Endodermal cell (in vitro differentiated cells): ENCODE measurements around the gene COL4A1. TPM values are rescaled to one million over a fixed set of nuclear protein-coding genes. Genes with fewer than 3 reads are reported as not detected.

ENCODE experiments used
- DNase-seq: peaks from one replicate; pipeline ENCODE4 v3.0.0-alpha.2; 2017
- H3K27ac ChIP-seq: 2 replicates; pipeline ENCODE4 v1.5.1; 2013; ENCODE audit warnings: mild to moderate bottlenecking, low read depth, low read length, moderate library complexity
- H3K27me3 ChIP-seq: 2 replicates; pipeline ENCODE4 v1.6.1; 2013; ENCODE audit warnings: mild to moderate bottlenecking, low read length, moderate library complexity; ENCODE audit not compliant: insufficient read depth, control insufficient read depth, poor library complexity, severe bottlenecking
- H3K36me3 ChIP-seq: 2 replicates; pipeline ENCODE4 v1.7.0; 2013; ENCODE audit warnings: mild to moderate bottlenecking, low read length, moderate library complexity; ENCODE audit not compliant: control insufficient read depth, insufficient read depth
- H3K4me1 ChIP-seq: one replicate; pipeline ENCODE4 v1.7.0; 2013; ENCODE audit warnings: low read length; ENCODE audit not compliant: control insufficient read depth, insufficient read depth
- H3K4me3 ChIP-seq: 2 replicates; pipeline ENCODE4 v1.5.1; 2013; ENCODE audit warnings: mild to moderate bottlenecking, low read length, moderate library complexity
- H3K9ac ChIP-seq: 2 replicates; pipeline ENCODE4 v1.6.1; 2013; ENCODE audit warnings: mild to moderate bottlenecking, low read length, moderate library complexity; ENCODE audit not compliant: poor library complexity, severe bottlenecking; ENCODE audit errors: extremely low read depth
- H3K9me3 ChIP-seq: 2 replicates; pipeline ENCODE4 v1.6.1; 2013; ENCODE audit warnings: mild to moderate bottlenecking, low read length, moderate library complexity; ENCODE audit not compliant: control insufficient read depth
- H3K27ac Mint-ChIP-seq: 2 replicates; pipeline ENCODE4 v1.8.0; 2020; ENCODE audit warnings: mixed read lengths
- H3K27me3 Mint-ChIP-seq: 2 replicates; pipeline ENCODE4 v1.8.0; 2021; ENCODE audit warnings: mild to moderate bottlenecking, mixed read lengths; ENCODE audit not compliant: insufficient read depth
- H3K36me3 Mint-ChIP-seq: 2 replicates; pipeline ENCODE4 v1.8.0; 2020; ENCODE audit warnings: low read depth, mixed read lengths
- H3K4me1 Mint-ChIP-seq: 2 replicates; pipeline ENCODE4 v1.8.0; 2020; ENCODE audit warnings: mixed read lengths
- H3K4me3 Mint-ChIP-seq: 2 replicates; pipeline ENCODE4 v1.8.0; 2020; ENCODE audit warnings: mild to moderate bottlenecking, moderate library complexity, mixed read lengths
- H3K9me3 Mint-ChIP-seq: 2 replicates; pipeline ENCODE4 v1.8.0; 2020; ENCODE audit warnings: mild to moderate bottlenecking, mixed read lengths
- WGBS, 2 experiments: methylation state at CpG; one replicate each; pipeline versions ENCODE4 v1.1.5 to v1.1.7; 2013; ENCODE audit warnings: missing lambda C conversion rate in 2 of 2, mixed read lengths in 1 of 2; ENCODE audit not compliant: insufficient coverage in 1 of 2, insufficient read length in 1 of 2; 5-methylcytosine and 5-hydroxymethylcytosine counted together
- total RNA-seq, 2 donors: library from RNA; stranded (reverse); fragmentation: NEBNext Ultra II Directional in 1 of 2; extraction: Animal tissue kit (Norgen Biotek cat#: 25700) in 1 of 2; gene quantifications; 2 replicates in 1 of 2; 3 replicates in 1 of 2; pipeline ENCODE4 v1.2.1, GENCODE V29; 2021
- TF ChIP-seq, protein P1 (sequence below): fragments of 200-600 bp; sonication (generic); conservative IDR thresholded peaks from 2 replicates; pipeline ENCODE4 v1.5.0; 2021; ENCODE audit warnings: antibody characterized with exemption, mild to moderate bottlenecking

The COL4A1 gene
- total RNA-seq, 2 donors from 2014 or later, result 702 to 764 TPM

DNA sequence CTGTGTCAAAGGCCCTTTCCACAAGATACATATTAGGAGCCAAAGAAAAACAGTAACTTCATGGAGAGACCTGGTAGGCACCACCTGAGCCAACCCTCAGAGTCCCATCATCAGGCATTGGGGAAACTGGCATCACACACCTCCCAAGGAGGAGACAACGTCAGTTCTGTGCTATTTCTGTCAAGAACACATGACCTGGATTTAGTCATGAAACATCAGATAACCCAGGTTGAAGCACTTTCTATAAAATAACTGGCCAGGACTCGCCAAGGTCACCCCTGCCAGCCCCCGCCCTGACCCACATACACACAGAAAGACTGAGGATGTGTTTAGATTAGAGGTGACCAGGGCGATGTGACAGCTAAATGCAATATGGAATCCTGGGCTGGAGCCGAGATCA lies 35.6 kb downstream of the COL4A1 start:
- H3K4me1 ChIP-seq, result peaks cover 7% of the 10 kb centered on the region
- peaks cover 35% of the 10 kb centered on the region for H3K4me1 Mint-ChIP-seq
- H3K9me3 Mint-ChIP-seq, result no peaks in the 10 kb centered on the region
- no peak overlapping the region for H3K4me3 ChIP-seq
- no peaks in the 10 kb centered on the region for H3K27me3 Mint-ChIP-seq
- no peak overlapping the region for H3K4me3 Mint-ChIP-seq
- peaks cover 36% of the 10 kb centered on the region for H3K36me3 Mint-ChIP-seq
- 83 to 98% methylated on average over 3 to 5 of the region's 5 CpGs for WGBS, 2 experiments
- no peaks in the 10 kb centered on the region for H3K27me3 ChIP-seq
- TF ChIP-seq, protein P1, sequence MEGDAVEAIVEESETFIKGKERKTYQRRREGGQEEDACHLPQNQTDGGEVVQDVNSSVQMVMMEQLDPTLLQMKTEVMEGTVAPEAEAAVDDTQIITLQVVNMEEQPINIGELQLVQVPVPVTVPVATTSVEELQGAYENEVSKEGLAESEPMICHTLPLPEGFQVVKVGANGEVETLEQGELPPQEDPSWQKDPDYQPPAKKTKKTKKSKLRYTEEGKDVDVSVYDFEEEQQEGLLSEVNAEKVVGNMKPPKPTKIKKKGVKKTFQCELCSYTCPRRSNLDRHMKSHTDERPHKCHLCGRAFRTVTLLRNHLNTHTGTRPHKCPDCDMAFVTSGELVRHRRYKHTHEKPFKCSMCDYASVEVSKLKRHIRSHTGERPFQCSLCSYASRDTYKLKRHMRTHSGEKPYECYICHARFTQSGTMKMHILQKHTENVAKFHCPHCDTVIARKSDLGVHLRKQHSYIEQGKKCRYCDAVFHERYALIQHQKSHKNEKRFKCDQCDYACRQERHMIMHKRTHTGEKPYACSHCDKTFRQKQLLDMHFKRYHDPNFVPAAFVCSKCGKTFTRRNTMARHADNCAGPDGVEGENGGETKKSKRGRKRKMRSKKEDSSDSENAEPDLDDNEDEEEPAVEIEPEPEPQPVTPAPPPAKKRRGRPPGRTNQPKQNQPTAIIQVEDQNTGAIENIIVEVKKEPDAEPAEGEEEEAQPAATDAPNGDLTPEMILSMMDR, result no peak
- no peaks in the 10 kb centered on the region for H3K9me3 ChIP-seq
- H3K9ac ChIP-seq, result no peak overlapping the region
- DNase-seq, result peak; percentile 26
- H3K27ac ChIP-seq, result no peak overlapping the region
- H3K36me3 ChIP-seq, result peaks cover 67% of the 10 kb centered on the region
- no peak overlapping the region for H3K27ac Mint-ChIP-seq

DNA sequence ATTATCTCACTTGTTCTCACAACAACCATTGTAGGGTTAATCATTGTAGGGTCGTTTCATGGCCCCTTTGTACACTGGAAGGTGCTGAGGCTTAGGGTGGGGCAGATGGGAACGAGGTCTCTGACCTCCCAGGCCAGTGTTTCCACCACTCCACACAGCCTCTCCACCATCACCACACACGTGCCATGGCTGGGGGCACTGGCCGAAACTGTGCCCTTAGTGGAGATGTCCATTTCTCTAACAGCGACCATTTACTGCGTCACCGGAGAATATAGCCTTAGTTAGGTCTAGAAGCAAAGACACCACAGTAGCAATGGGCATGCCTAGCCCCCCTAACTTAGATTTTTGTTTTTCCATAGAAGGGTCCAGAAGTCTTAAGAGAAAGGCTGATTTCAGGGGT lies 36.5 kb downstream of the COL4A1 start:
- Histone ChIP-seq H3K27me3 (no peaks in the 10 kb centered on the region), H3K9me3 (no peaks in the 10 kb centered on the region), H3K9ac (no peak overlapping the region), H3K4me3 (peak overlapping the region; percentile 24), H3K36me3 (peaks cover 64% of the 10 kb centered on the region), H3K27ac (no peak overlapping the region), H3K4me1 (peaks cover 7% of the 10 kb centered on the region)
- WGBS, 2 experiments, result 90 to 100% methylated on average over 3 to 6 of the region's 7 CpGs
- Mint-ChIP-seq H3K27me3 (no peaks in the 10 kb centered on the region), H3K36me3 (peaks cover 29% of the 10 kb centered on the region), H3K27ac (no peak overlapping the region), H3K9me3 (no peaks in the 10 kb centered on the region), H3K4me3 (no peak overlapping the region), H3K4me1 (peaks cover 41% of the 10 kb centered on the region)
- peak; percentile 30 for DNase-seq
- TF ChIP-seq, protein P1, result no peak

DNA sequence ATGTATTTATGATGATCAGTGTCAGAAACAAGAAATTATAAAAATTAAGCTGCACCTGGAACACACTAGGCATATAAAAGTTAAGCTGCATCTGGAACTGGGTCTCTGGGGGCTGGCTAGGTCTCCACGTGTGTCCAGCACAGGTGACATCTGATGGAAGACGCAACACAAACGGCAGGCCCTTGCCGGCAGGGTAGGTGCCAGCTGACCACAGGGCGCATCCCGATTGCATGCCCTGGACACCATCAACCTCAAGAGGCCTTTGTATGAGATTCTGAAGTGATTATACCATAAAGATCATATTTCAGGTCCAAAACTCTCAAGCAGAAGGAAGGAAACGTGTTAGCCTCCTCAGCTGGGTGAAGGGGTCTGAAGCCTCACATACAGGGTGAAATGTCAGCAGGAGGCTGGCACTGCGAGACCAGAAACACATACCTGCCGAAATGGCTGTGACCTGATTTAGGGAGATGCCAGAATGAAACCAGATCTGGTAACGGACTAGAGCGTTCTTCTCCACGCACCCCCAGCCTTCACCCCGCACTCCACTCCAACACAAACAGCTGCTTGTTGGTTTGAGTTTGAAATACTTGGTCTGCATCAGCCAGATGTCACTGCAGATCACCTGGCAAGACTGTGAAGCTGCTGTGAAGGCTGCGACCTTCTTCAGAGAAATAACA lies 37.3 kb downstream of the COL4A1 start:
- Histone ChIP-seq H3K4me1 (peaks cover 7% of the 10 kb centered on the region), H3K27ac (no peak overlapping the region), H3K27me3 (no peaks in the 10 kb centered on the region), H3K9ac (no peak overlapping the region), H3K4me3 (no peak overlapping the region), H3K9me3 (no peaks in the 10 kb centered on the region), H3K36me3 (peaks cover 68% of the 10 kb centered on the region)
- no peaks in the 10 kb centered on the region for H3K27me3 Mint-ChIP-seq
- no peak overlapping the region for H3K27ac Mint-ChIP-seq
- no peaks in the 10 kb centered on the region for H3K9me3 Mint-ChIP-seq
- TF ChIP-seq, protein P1, result no peak
- peaks cover 34% of the 10 kb centered on the region for H3K36me3 Mint-ChIP-seq
- WGBS, 2 experiments, result 87 to 95% methylated on average over 3 to 14 of the region's 14 CpGs
- H3K4me3 Mint-ChIP-seq, result no peak overlapping the region
- peaks cover 44% of the 10 kb centered on the region for H3K4me1 Mint-ChIP-seq
- DNase-seq, result peak; percentile 30
